HG03432 (cell line): ENCODE results near the gene PURA.

ENCODE experiments used
- ATAC-seq: cut with Tn5 transposase; IDR thresholded peaks from one replicate; pipeline ENCODE4 v1.9.1; 2021; ENCODE audit warnings: mild to moderate bottlenecking, moderate library complexity; ENCODE audit not compliant: unreplicated experiment

Gene PURA

GRCh38 chr5:140157032-140157781 is 43.3 kb downstream of the PURA start:
- peak; percentile 98 for ATAC-seq

GRCh38 chr5:140159014-140159927 is 45.4 kb downstream of the PURA start:
- ATAC-seq: no peak

GRCh38 chr5:140162275-140162674 is 48.4 kb downstream of the PURA start:
- ATAC-seq: no peak

GRCh38 chr5:140162781-140163180 is 48.9 kb downstream of the PURA start:
- ATAC-seq: no peak

- no peak for ATAC-seq
Measured at GRCh38 chr5:140165101-140165922, 51.4 kb downstream of the PURA start.

GRCh38 chr5:140165923-140166270 is 52.0 kb downstream of the PURA start:
- no peak for ATAC-seq

- ATAC-seq: no peak
Measured at GRCh38 chr5:140166911-140167310, 53.0 kb downstream of the PURA start.

- ATAC-seq: no peak
Measured at GRCh38 chr5:140168371-140168770, 54.5 kb downstream of the PURA start.

- no peak for ATAC-seq
Measured at GRCh38 chr5:140169410-140169809, 55.5 kb downstream of the PURA start.

- ATAC-seq: no peak
Measured at GRCh38 chr5:140172483-140172882, 58.6 kb downstream of the PURA start.

GRCh38 chr5:140174014-140174413 is 60.1 kb downstream of the PURA start:
- ATAC-seq: no peak

- peak; percentile 93 for ATAC-seq
Measured at GRCh38 chr5:140174465-140175366, 60.8 kb downstream of the PURA start, which contains the start of gene CYSTM1. TSS of gene CYSTM1 (plus strand) at chr5:140175188. CDS start at chr5:140194466, 19,278 bp downstream.
